NK-92 (cell line): Measurements from ENCODE around the gene ANXA2.

Source experiments
- DNase-seq: peaks from one replicate; lab custom pipeline; 2025; ENCODE audit not compliant: unreplicated experiment; lab: John Stamatoyannopoulos, UW

The ANXA2 gene

GRCh38 chr15:60315878-60316277 is 81.9 kb downstream of the ANXA2 start:
- no peak for DNase-seq

- DNase-seq = no peak
Observed at GRCh38 chr15:60313906-60314305, 83.9 kb downstream of the ANXA2 start.

GRCh38 chr15:60307034-60307433 is 90.8 kb downstream of the ANXA2 start:
- no peak for DNase-seq

GRCh38 chr15:60301024-60301423 is 96.8 kb downstream of the ANXA2 start:
- no peak for DNase-seq

- no peak for DNase-seq
Observed at GRCh38 chr15:60299452-60300047, 98.2 kb downstream of the ANXA2 start.
